HG03045 (cell line): ENCODE results near the gene DHRS4.

Source experiments
- ATAC-seq: cut with Tn5 transposase; IDR thresholded peaks from one replicate; pipeline ENCODE4 v1.9.1; 2021; ENCODE audit warnings: mild to moderate bottlenecking, moderate library complexity; ENCODE audit not compliant: unreplicated experiment

Gene DHRS4

DNA sequence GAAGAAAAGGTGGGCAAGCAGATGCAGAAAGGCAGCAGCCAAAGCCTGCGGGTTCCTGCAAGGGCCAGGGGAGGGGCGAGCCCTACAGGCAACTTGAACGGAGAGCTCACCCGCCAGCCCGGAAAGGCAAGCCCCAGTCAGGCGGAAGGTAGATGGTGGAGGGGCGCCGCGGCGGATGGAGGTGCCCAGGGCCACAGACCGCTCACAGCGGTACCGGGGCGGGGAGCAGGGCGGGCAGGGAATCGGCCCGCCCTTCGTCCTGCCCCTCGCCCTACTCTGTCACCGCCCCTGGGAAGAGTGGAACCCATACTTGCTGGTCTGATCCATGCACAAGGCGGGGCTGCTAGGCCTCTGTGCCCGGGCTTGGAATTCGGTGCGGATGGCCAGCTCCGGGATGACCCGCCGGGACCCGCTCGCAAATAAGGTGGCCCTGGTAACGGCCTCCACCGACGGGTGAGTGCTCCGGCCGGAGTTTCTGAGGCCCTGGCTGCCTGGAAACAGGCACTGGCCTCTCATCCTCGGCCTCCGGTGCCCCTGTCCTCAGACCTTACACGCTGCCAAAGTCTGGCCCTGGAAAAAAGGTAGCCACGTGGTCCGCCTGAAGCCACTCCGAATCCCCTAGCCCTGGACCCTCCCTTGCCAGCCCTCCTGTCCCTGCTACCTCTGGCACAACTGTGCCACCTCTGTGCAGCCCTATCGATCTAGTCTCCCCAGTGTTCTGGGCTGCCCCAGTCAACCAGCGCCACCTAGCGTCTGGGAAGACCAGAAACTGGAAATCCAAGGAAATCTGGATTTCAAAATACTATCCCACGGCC, at the start of gene DHRS4:
TSS of gene DHRS4 (plus strand) at position 307 of the 815 bp plus-strand sequence. CDS start at position 326, 19 bp downstream.
- ATAC-seq: peak; percentile 89

DNA sequence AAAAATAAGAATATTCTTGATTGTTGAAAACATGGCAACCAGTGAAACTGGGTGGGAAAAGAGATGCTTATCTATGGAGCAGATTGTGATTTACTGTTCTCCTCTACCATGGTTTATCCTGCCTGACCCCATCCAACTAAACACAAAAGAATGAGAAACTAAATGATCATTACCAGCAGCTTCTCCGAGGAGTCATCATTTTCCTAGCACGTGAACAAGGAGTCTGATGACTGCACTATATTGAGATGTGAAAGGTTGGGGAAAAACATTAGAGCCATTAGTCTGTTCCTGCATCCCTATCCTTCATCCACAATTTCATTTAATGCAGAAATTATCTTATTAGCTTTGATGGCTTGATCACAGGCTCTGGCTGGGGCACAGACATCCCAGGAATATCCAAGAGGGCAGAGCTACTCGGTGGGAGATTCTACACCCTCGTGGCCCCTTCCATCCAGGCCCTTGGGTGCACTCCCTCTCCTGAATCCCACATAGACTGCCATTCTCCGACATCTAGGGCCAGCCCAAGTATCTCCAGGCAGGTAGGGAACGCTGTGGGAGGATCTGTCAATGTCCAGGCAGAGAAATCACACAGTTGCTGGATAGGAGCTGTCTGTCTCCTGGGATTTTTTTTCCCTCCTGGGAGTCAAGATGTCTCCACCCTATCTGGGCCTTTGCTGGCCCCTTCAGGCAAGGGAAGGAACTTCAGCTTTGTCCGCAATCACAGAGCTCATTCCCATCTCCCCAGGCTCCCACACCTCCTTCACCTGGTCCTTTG, 43.3 kb upstream of the DHRS4 start:
- ATAC-seq: no peak

DNA sequence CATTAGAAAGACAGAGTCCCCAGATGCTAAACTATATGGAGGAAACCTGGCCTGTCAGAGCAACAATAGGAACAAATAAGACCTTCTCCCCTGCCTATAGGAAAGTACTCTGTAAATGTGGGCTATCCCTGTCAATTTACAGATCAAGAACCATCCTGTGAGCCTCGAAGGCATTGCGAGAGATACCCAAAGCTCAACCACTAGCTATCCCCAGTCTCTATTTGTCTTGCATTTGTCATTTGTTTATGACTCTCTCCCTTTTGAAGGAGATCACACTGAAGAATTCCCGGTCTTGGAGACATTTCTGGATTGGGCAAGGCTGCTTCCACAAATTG, 42.7 kb upstream of the DHRS4 start:
- no peak for ATAC-seq

DNA sequence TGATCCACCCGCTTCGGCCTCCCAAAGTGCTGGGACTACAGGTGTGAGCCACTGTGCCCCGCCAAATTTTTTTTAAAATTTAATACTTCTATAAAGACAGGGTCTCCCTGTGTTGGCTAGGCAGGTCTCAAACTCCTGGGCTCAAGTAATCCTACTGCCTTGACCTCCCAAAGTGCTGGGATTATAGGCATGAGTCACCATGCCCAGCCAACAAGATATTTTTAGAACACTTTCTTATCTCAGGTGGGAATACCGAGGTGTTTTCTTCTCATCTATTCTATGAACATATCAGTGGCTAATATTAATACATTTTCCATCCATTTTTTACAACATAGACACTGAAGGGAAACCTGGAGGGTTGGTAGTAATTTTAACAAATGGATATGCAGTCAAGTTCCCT, 38.0 kb upstream of the DHRS4 start:
- ATAC-seq: no peak

DNA sequence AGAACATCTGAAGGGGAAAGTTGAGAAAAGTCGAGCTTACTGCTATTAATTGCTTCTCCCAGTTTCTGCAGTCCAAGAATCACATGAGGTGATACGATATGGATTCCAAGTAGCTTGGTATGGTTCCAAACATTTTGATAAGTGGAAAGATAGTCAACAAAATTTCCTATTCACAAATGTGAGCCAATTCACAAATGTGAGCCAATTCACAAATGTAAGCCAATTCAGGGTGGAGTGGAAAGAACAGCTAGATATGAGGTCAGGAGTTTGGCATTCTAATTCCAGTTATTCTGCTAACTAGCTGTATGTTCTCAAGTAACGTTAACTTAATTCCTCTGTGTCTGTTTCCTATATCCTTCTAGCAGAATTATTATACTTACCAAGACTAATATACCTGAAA, 37.6 kb upstream of the DHRS4 start:
- ATAC-seq: no peak

DNA sequence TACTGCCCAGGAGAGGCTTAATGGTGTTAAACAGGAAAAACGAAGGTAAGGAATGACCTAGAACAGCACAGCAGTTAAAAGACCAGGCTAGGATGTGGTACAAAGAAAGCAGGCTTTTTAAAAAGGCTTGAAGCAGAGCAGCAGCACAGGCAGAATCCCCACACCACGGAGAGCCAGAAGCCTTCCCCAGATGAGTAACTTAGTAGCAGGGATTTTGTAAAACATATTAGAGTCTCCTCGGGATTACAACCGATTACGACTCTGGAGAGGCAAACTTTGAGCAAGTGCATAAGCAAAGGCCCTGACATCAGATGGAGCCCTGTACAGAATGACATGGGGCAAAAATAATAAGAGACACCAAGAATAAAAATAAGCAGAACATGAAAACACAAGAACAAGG, 37.1 kb upstream of the DHRS4 start:
- no peak for ATAC-seq

DNA sequence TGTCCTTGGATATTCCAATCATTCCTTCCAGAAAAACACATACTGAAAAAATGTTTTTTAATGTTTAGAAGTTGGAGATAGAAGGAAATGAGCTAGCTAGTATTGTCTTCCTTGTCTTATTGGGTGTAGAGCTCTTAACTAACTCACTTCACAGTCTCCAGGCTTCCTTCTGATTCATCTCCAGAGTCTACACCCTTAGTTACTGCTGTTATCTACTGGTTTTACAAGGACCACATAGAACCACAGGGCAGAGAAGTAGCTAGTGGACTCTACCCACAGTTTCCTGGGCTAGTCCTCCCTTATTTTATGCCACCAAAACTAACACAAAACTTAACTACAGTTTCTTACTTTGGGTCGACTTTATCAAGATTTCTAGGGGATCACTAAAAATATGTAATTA, 31.0 kb upstream of the DHRS4 start:
- ATAC-seq: no peak

DNA sequence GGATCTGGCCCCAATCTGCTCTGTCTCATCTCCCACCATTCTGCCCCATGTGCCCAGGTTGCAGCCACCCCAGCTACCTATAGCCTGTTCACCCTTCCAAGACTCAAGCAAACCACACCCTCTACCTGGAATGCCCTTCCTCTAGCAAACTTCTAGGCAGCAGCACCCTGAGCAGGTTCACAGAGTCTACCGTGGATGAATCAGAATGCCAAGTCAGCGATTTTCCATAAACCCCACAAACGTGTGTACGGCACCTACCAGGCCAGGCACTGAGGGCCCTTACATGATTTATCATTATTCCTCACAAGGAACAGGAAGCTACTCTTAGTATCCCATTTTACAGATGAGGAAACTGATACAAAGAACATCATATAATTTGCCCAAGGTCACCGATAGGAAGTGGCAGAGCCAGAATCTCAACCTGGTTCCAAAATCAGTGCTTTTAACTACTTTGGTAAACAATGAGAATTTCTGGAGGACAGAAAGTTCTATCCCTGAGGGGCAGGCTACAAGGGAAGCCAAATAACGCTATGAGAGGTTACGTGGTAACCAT, 28.0 kb upstream of the DHRS4 start:
- no peak for ATAC-seq

DNA sequence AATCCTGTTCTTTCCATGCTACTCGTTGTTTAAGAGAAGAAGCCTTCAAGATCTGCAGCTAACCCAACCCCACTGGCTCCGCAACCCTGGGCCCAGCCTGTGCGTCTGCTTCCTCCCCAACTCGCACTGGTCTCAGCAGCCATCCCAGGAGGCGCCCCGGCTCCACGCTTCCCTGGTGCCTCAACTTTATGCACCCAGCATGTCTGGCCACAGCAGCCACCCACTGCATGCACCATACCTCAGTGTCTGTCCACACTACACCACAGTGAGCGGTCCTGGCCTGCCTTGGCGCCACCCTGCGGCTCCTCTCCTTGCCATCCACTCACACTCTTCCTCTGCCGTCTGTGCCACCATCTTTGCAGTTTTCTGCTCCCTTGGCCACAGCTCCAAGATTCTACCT, 27.0 kb upstream of the DHRS4 start:
- ATAC-seq: no peak

DNA sequence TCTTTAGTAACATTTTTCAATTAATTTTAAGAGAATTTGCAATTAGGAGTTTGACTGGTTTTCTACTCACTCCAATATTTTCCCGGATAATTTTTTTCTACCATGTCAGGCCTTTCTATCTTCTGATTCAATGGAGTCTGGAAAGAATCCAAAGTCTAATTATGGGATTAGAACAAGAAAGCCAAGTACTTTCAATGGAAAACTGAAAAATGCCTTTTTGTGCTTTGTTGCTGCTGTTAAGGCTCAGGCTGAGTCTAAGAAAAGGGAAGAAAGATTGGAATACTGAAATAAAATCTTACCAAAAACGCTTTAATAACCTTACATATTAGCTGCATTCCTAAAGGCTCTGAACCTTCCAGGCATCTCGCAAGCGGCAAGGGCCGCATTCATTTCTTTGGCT, 24.4 kb upstream of the DHRS4 start:
- no peak for ATAC-seq

DNA sequence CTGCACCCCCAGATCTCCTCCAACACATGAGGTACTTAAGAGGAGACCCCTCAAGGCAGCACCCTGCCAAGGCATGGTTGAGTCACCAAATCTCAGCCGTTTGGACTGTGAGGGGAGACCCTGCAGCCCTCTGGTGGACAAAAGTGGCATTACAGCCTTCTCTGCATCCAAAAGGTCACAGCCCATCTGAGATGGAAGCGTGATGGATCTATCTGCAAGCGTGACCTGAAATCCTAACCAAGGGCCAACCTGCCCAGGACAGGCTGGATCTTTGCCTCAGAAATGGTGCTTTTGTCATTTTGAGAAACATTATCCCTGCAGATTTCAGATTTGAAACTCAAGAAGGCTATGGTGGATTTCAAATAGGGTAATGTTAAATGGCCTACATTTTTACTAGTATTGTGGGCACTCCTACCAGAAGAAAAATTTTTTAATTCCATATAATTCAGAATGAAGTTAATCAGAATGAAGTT, 23.7 kb upstream of the DHRS4 start:
- ATAC-seq: no peak

DNA sequence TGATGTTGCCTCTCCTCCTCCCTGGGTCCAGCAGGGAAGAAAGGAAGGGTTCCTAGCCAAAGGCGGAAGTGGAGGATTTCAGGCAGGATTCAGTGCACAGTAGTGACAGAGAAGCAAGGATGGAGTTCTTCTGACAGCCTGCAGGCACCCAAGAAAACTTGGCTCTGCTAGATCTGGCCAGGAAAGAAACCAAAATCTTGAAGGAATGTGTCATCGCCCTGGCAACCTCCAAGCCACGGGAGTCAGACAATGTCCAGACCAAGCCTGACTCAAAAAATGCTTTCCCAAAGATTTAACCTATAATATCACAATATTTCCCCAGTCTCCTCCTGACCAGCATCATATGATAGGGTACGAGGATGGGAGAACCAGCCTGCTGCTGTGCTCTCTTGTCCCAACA, 22.8 kb upstream of the DHRS4 start:
- ATAC-seq: no peak

DNA sequence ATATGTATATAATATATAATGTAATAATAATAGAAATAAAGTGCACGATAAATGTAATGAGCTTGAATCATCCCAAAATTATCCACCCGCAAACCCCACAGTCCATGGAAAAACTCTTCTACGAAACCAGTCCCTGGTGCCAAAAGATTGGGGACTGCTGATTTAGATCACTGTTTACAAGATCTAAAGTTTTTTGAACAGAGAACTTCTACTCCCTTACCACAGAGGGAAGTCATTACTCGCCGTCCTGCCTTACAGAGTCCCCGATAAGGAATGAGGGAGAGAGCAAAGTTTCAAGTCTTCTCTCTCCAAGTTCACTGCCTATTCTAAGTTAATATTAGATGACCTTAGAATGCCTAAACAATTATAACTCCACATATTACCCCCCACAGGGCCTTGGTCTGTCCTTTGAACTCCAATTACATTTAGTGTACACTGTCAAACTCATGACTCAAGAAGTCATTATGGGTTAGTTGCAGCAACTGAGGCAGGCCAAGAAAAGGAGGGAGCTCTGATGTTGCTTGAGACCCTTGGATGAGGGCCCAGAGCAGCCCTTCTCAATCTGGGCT, 21.8 kb upstream of the DHRS4 start:
- no peak for ATAC-seq

DNA sequence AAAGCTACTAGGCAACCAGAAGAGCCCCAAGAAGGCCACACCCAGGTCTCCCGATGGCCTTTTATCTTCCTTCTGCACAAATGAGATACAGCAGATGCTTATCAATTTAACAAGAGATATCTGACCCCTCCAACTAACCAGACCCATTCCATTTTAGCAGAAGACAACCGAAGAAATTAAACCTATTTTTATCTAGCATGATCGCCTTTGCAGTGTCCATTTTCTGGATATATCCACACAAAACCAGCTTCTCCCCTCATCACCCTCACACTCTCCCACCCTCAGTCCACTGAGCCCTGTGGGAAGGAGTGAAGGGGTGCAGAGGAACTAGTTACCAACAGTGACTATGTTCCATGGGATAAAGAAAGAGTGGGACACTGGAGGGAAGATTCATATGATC, 20.9 kb upstream of the DHRS4 start:
- no peak for ATAC-seq

DNA sequence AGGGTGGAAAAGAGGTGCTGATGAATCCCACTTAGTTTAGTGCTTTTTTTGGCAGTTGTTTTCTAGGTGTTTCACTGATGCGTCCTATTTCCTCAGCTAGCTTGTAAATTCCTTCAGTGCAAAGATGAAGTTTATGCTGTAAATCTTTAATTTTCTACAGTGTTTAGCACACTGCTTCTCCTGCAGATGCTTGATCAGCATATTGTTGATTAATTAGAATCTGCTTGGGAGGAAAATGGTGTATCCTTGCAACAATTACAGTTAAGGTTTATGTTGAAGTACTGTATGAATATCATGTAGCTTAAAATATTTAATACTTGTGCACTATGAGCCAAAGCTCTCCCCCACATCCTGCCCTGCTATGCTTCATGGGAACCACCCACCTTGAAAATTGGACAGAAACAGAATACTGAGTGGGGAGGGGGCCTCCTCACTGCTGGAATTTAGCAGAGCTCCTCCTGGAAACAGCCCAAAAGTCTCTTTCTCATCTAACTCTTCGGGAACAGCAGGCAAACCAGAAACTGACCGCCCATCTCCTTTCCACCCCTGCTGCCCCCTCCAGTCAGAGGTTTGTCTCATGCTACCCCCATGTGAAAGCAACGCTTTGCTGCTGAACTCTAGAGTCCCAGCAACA, 20.3 kb upstream of the DHRS4 start:
- no peak for ATAC-seq

DNA sequence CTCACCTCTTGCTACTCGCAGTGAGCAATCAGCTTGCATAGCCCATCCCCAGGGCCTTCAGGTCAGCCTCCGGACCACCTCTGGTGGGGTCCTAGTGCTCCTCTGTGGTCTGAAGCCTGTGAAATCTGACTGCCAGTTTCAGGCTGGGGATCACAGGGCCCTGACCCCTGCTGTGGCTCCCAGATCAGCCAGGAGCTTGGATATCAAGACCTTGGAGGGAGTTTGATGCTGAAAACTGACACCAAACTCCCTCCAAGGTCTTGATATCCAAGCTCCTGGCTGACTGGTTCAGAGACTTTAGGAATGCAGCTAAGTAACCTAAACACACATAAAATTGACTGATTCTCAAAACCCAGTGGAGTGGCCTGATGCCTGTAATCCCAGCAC, 19.8 kb upstream of the DHRS4 start:
- ATAC-seq: no peak

DNA sequence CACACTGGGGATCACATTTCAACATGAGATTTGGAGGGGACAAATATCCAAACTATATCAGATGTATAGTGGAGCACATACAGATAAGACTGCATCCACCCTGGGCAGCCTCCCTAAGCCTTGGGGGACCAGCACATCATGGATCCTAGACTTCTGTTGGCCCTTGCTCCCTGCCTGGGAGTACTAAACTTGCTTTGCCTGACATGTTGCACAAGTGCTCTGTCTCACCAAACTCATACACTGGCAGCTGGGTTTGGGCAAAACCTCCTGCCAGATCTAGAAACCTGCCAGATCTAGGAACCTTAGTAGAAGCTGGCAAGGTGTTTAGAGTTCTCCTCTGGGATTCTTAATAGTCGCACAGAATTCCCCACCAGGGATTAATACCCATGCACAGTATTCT, 18.4 kb upstream of the DHRS4 start:
- ATAC-seq: no peak

DNA sequence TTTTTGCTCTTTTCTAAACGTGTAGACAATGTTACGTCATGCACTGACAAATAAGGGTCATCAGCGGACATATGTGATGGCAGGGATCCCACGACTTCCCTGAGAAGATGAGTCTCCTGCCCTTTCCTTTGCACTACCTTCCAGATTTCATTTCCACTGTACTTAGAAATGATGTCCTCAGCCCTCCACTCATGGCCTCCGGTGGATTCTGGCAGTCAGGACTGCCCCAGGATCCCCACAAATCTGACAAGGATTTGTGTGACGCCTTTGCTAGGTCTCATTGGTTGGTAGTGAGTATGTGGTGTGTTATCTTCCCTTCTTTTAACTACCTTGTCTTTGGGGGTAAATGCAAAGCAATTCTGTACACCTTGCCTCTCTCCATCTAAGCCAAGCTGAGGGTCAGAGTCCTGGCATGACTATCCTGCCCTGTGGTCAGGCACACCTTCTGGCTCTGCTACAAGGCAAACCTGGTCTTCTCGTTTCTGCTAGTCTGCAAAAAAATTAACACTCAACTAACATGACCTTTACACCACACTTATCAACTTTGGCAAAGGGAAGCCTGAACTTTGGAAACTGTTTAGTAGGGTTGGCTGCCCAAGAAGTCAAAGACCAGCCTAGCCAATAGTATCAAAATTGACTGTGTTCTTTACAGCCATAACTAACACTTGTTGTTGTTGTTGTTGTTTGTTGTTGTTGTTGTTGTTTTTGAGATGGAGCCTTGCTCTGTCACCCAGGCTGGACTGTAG, 17.3 kb upstream of the DHRS4 start:
- no peak for ATAC-seq

DNA sequence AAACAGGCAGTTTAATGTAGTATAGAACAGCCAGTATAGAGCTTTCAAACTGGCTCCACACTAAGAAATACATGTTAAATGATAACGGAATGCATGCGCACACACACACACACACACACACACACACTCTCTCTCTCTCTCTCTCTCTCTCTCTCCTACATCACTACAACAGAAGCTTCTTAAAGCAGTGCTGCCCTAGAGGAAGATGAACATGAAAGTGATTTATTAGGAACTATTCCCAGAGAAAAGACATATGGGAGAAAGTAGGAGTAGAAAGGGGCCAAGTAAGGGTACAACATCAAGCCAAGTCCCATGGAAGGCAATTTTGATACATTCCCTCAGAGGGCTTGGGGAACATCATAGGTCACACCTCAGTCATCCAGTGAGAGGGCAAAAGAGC, 16.4 kb upstream of the DHRS4 start:
- ATAC-seq: no peak

DNA sequence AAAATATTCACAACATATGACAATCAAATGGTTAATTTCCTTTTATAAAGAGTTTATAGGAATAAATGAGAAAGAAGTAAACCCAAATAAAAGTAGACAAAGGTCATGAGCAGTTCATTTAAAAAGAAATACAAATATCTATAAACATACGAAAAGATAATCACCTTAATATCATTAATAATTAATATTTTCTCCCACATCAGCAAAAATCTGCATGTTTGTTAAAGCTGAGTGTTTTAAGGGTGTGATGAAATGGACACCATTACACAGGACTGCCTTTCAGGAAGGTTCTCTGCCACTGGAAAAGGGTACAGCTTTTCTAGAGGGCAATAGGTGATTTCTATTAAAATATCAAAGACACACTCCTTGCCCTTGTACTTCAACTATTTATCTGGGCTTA, 14.7 kb upstream of the DHRS4 start:
- ATAC-seq: no peak
